DMS114 treated with DMSO at 0.1 percent for 48 hours (cell line): ENCODE results near the gene MED1.
A peak's percentile ranks its signal among the peaks of the same experiment; 100 is the strongest.
"Not testable (repeated sequence)": the region's sequence is repeated elsewhere in the genome, so short reads cannot be mapped to it uniquely, and the experiment has no call there.

Experiments used
- DNase-seq: peaks from one replicate; lab custom pipeline; 2025; ENCODE audit not compliant: unreplicated experiment; lab: John Stamatoyannopoulos, UW

The MED1 gene

DNA sequence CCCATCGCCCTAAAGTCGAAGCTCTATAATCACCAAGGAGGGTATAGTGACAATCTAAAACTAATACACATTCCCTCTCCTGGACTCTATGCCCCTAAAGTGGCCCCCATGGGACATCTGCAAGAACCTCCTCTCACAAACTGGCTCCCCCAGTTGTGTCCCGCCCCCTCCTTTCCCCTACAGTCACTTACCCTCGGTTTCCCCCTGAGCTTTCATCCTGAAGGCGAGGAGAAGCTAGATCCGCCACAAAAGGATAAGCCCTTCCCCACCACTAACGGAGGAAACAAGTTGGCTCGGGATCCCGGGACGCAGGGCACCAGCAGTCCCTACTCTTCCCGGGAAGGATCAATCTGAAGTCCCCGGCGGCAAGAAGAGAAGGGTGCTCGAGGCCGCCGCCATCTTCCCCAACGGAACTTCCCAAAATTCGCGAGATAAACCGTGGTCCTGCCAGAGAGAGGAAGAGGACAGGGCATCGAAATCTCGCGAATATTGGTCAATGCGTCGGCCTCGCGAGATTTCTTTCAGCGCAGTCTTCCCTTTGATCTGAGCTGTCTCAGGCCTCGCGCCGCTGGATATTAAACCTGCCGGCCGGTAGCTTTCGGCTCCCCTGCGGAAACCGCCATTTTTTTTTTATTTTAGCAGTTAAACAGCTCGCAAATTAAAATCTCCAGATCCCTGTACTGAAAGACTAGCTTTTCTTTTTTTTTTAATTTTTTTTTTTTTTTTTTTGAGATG, at the start of gene MED1:
Gene MED1, minus strand, starts transcription at position 417 of the 735 bp plus-strand sequence. Its CDS starts 201 bp downstream, at position 216.
- DNase-seq: peak; percentile 95

DNA sequence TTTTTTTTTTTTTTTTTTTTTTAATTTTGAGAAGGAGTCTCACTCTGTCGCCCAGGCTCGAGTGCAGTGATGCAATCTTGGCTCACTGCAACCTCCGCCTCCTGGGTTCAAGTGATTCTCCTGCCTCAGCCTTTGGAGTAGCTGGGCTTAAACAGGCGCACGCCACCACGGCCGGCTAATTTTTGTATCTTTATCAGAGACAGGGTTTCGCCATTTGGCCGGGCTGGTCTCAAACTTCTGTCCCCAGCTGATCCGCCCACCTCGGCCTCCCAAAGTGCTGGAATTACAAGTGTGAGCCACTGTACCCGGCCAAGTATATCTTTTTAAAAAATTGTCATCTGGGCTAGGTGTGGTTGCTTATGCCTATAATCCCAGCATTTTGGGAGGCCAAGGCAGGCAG, 45.9 kb upstream of the MED1 start:
- not testable (repeated sequence) for DNase-seq

DNA sequence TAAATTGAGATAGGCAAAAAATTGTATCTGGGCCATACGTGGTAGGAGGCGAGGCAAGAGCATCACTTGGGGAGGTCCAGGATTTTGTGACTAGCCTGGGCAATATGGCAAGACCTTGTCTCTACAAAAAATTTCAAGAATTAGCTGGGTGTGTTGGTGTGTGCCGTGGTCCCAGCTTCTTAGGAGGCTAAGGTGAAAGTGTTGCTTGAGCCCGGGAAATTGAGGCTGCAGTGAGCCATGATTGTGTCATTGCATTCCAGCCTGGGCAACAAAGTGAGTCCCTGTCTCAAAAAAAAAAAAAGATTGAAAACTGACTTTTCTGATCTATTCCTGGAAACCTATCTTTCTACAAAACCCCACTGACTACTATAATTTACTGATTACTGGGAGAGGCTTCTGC, 36.9 kb upstream of the MED1 start:
- no peak for DNase-seq

DNA sequence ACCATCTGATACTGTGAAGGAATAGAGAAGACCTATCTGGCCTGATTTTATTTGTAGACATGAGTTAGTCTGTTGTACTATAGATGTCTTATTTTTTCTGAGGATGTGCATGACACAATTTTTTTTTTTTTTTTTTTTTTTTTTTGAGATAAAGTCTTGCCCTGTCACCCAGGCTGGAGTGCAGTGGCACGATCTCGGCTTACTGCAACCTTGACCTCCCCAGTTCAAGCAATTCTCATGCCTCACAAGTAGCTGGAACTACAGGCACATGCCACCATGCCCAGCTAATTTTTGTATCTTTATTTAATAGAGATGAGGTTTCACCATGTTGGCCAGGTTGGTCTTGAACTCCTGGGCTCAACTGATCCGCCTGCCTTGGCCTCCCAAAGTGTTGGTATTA, 36.4 kb upstream of the MED1 start:
- not testable (repeated sequence) for DNase-seq

DNA sequence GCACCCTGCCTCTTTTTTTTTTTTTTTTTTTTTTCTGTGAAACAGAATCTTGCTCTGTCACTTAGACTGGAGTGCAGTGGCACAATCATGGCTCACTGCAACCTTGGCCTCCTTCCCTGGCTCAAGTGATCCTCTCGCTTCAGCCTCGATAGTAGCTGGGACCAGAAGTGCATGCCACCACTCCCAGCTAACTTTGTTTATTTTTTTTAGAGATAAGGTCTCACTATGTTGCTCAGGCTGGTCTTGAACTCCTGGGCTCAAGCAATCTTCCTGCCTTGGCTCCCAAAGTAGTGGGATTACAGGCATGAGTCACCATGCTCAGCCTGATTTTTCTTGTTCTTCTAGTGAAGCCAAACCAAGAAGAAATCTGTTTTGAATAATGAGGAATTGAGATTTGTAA, 35.2 kb upstream of the MED1 start:
- DNase-seq: no peak

DNA sequence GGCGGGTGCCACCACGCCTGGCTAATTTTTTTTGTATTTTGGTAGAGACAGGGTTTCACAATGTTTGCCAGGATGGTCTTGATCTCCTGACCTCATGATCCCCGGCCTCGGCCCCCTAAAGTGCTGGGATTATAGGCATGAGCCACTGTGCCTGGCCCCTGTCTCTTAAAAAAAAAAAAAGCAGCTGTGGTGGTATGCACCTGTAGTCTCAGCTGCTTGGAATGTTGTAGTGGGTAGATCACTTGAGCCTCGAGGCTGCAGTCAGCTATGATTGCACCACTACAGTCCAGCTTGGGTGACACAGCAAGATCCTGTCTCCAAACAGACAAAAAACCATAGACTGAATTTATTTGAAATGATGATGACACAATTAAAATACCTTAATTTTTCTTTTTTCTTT, 34.5 kb upstream of the MED1 start:
- DNase-seq: no peak

DNA sequence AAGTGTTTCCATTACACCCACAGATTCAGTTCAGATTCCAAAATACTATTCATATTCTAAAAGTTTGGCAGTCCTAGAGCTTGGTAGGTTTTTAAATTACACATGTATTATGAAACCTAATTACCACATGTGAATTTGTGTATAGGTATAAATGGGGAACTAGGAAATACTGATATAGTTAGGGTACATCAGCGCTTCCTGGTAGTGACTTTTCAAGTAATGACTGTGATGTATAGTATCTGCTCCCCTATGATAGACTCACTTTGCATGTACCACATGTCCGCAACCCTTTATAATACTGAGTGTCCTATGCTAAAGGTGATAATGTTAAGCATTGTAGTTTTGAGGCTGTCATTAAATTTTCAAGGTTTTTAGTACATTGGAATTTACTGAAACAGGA, 33.1 kb upstream of the MED1 start:
- DNase-seq: no peak

- no peak for DNase-seq
These were observed 32.4 kb upstream of the MED1 start for GRCh38 chr17:39483506-39483905.

GRCh38 chr17:39479631-39480030, 28.6 kb upstream of the MED1 start:
- not testable (repeated sequence) for DNase-seq

GRCh38 chr17:39473310-39473709, 22.2 kb upstream of the MED1 start:
- no peak for DNase-seq

DNA sequence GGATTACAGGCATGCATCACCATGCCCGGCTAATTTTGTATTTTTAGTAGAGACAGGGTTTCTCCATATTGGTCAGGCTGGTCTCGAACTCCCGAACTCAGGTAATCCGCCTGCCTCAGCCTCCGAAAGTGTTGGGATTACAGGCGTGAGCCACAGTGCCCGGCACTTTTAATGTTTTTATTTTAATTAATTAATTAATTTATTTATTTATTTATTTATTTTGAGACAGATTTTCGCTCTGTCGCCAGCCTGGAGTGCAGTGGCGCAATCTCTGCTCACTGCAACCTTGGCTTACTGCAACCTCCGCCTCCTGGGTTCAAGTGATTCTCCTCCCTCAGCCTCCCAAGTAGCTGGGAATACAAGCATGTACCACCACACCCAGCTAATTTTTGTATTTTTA, 17.5 kb upstream of the MED1 start:
- DNase-seq: not testable (repeated sequence)

- not testable (repeated sequence) for DNase-seq
These were observed 13.6 kb upstream of the MED1 start for GRCh38 chr17:39464639-39465181.

DNA sequence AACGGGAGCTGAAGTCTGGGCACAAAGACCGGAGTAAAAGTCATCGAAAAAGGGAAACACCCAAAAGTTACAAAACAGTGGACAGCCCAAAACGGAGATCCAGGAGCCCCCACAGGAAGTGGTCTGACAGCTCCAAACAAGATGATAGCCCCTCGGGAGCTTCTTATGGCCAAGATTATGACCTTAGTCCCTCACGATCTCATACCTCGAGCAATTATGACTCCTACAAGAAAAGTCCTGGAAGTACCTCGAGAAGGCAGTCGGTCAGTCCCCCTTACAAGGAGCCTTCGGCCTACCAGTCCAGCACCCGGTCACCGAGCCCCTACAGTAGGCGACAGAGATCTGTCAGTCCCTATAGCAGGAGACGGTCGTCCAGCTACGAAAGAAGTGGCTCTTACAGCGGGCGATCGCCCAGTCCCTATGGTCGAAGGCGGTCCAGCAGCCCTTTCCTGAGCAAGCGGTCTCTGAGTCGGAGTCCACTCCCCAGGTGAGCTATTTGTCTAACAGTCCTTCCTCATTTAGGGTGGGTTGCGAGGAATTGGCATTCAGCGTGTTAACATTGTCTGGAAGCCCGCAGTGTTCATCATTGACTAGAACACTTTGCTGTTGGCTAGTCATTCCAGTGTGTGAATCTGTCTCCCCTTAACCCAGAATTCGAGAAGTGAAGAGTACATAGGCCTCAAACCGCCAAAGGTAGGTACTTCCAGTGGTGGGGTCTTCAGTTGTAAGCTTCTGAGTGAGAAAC, 11.7 kb upstream of the MED1 start:
- no peak for DNase-seq

GRCh38 chr17:39461926-39462569, 11.0 kb upstream of the MED1 start:
- DNase-seq: no peak

GRCh38 chr17:39461113-39461925, 10.3 kb upstream of the MED1 start, which contains the start of gene CDK12:
Gene CDK12 (plus strand): TSS chr17:39461486. CDS start chr17:39462072, 586 bp downstream.
- peak; percentile 95 for DNase-seq

GRCh38 chr17:39455919-39456318, 4.9 kb upstream of the MED1 start:
- no peak for DNase-seq

- no peak for DNase-seq
These were observed 1.0 kb downstream of the MED1 start for GRCh38 chr17:39450051-39450450.

- DNase-seq: no peak
These were observed 3.5 kb downstream of the MED1 start for GRCh38 chr17:39447561-39447960.

- DNase-seq: no peak
These were observed 7.7 kb downstream of the MED1 start for GRCh38 chr17:39443326-39443725.

GRCh38 chr17:39439868-39440267, 11.2 kb downstream of the MED1 start:
- DNase-seq: not testable (repeated sequence)

- no peak for DNase-seq
These were observed 21.5 kb downstream of the MED1 start for GRCh38 chr17:39429600-39429999.
